Body of pancreas (tissue), 4 donors: ENCODE data around the gene LRIT1. TPM values are rescaled to one million over a fixed set of nuclear protein-coding genes. Genes with fewer than 3 reads are reported as not detected.

ENCODE experiments used
- ATAC-seq: fragments of 150-250 bp; one replicate; pipeline ENCODE4 v1.9.1; 2016
- DNase-seq, 4 donors: peaks; one replicate each; pipeline ENCODE4 v3.0.0-alpha.2; 2019
- H3K27ac ChIP-seq, 4 donors: fragments of 200-600 bp; sonication (generic); 1 replicate in 3 of 4; 2 replicates in 1 of 4; pipeline versions ENCODE4 v1.5.1 to v1.6.1; 2016 to 2019; ENCODE audit warnings: mild to moderate bottlenecking in 1 of 4, mixed read lengths in 1 of 4, moderate library complexity in 1 of 4
- H3K27me3 ChIP-seq, 2 donors: fragments of 200-600 bp; sonication (generic); one replicate each; pipeline ENCODE4 v1.6.0; 2016; ENCODE audit warnings: mild to moderate bottlenecking in 1 of 2
- H3K36me3 ChIP-seq, 2 donors: fragments of 200-600 bp; sonication (generic); replicated peaks in 1 of 2; 2 replicates each; pipeline ENCODE4 v1.5.1; 2016; ENCODE audit warnings: low read depth in 2 of 2; ENCODE audit not compliant: insufficient read depth in 1 of 2
- H3K4me1 ChIP-seq: fragments of 200-600 bp; sonication (generic); one replicate; pipeline ENCODE4 v1.6.0; 2016
- H3K4me3 ChIP-seq, 2 donors: fragments of 200-600 bp; sonication (generic); 1 replicate in 1 of 2; 2 replicates in 1 of 2; pipeline ENCODE4 v1.5.1; 2016 to 2019
- H3K9me3 ChIP-seq, 3 donors: fragments of 200-600 bp; sonication (generic); 1 replicate in 2 of 3; 2 replicates in 1 of 3; pipeline ENCODE4 v1.5.1; 2016
- CTCF ChIP-seq, 7 experiments: fragments of 450-650 bp in 4 of 7; fragments of 200-600 bp in 3 of 7; sonication (generic) in 3 of 7; IDR thresholded peaks; one replicate each; pipeline ENCODE4 v1.5.1; 2016 to 2019; ENCODE audit warnings: antibody characterized with exemption in 7 of 7
- POLR2A ChIP-seq, 3 donors: fragments of 450-650 bp; IDR thresholded peaks; one replicate each; pipeline ENCODE4 v1.6.1; 2016; ENCODE audit warnings: antibody characterized with exemption in 3 of 3, mild to moderate bottlenecking in 2 of 3
- WGBS, 2 donors: methylation state at CpG; one replicate each; pipeline ENCODE4 v1.1.5; 2017; 5-methylcytosine and 5-hydroxymethylcytosine counted together
- intact Hi-C: fragments of 100-400 bp; cut with DNase I; formaldehyde crosslinking; loops from one replicate; pipeline ENCODE4 v1.15.1; 2023
- total RNA-seq, 2 donors: library from RNA; depleted of rRNA; stranded (reverse); fragments of >200 nt; gene quantifications; one replicate each; pipeline ENCODE4 v1.1.0, GENCODE V29; 2016

LRIT1 gene
- total RNA-seq, 2 donors from 2014 or later, result not detected

GRCh38 chr10:84195044-84195830 lies 46.1 kb downstream of the LRIT1 start:
- Histone ChIP-seq H3K4me3 (no peak overlapping the region), H3K36me3 (no peaks in the 10 kb centered on the region), H3K27me3 (peaks cover 0 to 22% of the 10 kb centered on the region in 2 donors), H3K27ac (no peak overlapping the region), H3K4me1 (peaks cover 14% of the 10 kb centered on the region), H3K9me3 (no peaks in the 10 kb centered on the region)
- ATAC-seq (no peak), DNase-seq (no peak)
- no peak for TF ChIP-seq CTCF (IDR thresholded peaks at IDR 0.05)
- no peak for TF ChIP-seq POLR2A (IDR thresholded peaks at IDR 0.05)
- WGBS, 2 donors, result 13 to 28% methylated on average over 6 to 36 of the region's 43 CpGs
- intact Hi-C loops, result no loop called here

GRCh38 chr10:84194424-84195043 lies 46.8 kb downstream of the LRIT1 start, which contains the start of gene CDHR1:
Gene CDHR1, plus strand, starts transcription at chr10:84194537. Its CDS starts 224 bp downstream, at chr10:84194761.
- H3K4me3 ChIP-seq, result peak within 1 kb of the TSS in 1 of 2 donors; percentile 17
- H3K27ac ChIP-seq, result no peak within 1 kb of the TSS
- peak; percentile 38 for ATAC-seq
- peak in 2 of 4 donors; percentile 9 to 25 for DNase-seq
- H3K27me3 ChIP-seq, result peaks cover 0 to 22% of the 10 kb centered on the region in 2 donors
- H3K36me3 ChIP-seq, result no peaks in the 10 kb centered on the region
- peaks cover 14% of the 10 kb centered on the region for H3K4me1 ChIP-seq
- intact Hi-C loops, result no loop called here
- TF ChIP-seq POLR2A (IDR thresholded peaks at IDR 0.05), result no peak
- TF ChIP-seq CTCF (IDR thresholded peaks at IDR 0.05), result no peak
- WGBS, 2 donors, result 0 to 1% methylated on average over 17 to 61 of the region's 61 CpGs
- no peaks in the 10 kb centered on the region for H3K9me3 ChIP-seq

GRCh38 chr10:84193846-84194423 lies 47.4 kb downstream of the LRIT1 start:
- Histone ChIP-seq H3K4me3 (peak overlapping the region in 1 of 2 donors; percentile 17), H3K27ac (no peak overlapping the region), H3K36me3 (no peaks in the 10 kb centered on the region), H3K27me3 (peaks cover 0 to 22% of the 10 kb centered on the region in 2 donors), H3K9me3 (no peaks in the 10 kb centered on the region), H3K4me1 (peaks cover 14% of the 10 kb centered on the region)
- TF ChIP-seq POLR2A (IDR thresholded peaks at IDR 0.05) (no peak), CTCF (IDR thresholded peaks at IDR 0.05) (no peak)
- 34 to 42% methylated on average over 5 of the region's 5 CpGs for WGBS, 2 donors
- DNase-seq (no peak), ATAC-seq (no peak)
- intact Hi-C loops, result no loop called here

GRCh38 chr10:84193327-84193726 lies 48.0 kb downstream of the LRIT1 start:
- peaks cover 14% of the 10 kb centered on the region for H3K4me1 ChIP-seq
- DNase-seq, result no peak
- H3K27ac ChIP-seq, result no peak overlapping the region
- ATAC-seq, result no peak
- H3K36me3 ChIP-seq, result no peaks in the 10 kb centered on the region
- 88 to 94% methylated on average over 2 of the region's 2 CpGs for WGBS, 2 donors
- TF ChIP-seq CTCF (IDR thresholded peaks at IDR 0.05) (no peak), POLR2A (IDR thresholded peaks at IDR 0.05) (no peak)
- peaks cover 0 to 22% of the 10 kb centered on the region in 2 donors for H3K27me3 ChIP-seq
- H3K9me3 ChIP-seq, result no peaks in the 10 kb centered on the region
- intact Hi-C loops, result no loop called here
- H3K4me3 ChIP-seq, result no peak overlapping the region
